ENCODE data around the gene AGPAT2.

GRCh38 chr9:136673975-136674785 is 13.1 kb downstream of the AGPAT2 start:
- TF ChIP-seq CTCF (conservative IDR thresholded peaks at IDR 0.05) (no peak), ZFX (IDR thresholded peaks at IDR 0.05) (no peak)

Data from C4-2B (cell line).